K562 (cell line): ENCODE results near the gene TRMU. TPM values are rescaled to one million over a fixed set of nuclear protein-coding genes. Genes with fewer than 3 reads are reported as not detected.

ENCODE experiments used
- ATAC-seq: fragments of 200-7000 bp; cut with Tn5 transposase; 3 replicates; pipeline ENCODE4 v1.9.1; 2020; ENCODE audit warnings: moderate library complexity
- BruUV-seq: library from RNA; stranded (reverse); fragments of 400-500 nt; replicated peaks from 2 replicates; lab custom pipeline; 2021; lab: Mats Ljungman, UMichigan
- CTCF ChIA-PET: fragments of 300-600 bp; formaldehyde crosslinking; extraction: SDS; loops from one replicate; lab custom pipeline; 2021; ENCODE audit warnings: low intra/inter-chr PET ratio; lab: Yijun Ruan, JAX
- POLR2A ChIA-PET: fragments of 300-600, 350-650 bp; sonication (Branson Sonifier 250); formaldehyde crosslinking; extraction: SDS; loops from one replicate; lab custom pipeline; 2021; ENCODE audit warnings: antibody characterized with exemption, inconsistent platforms; lab: Yijun Ruan, JAX
- DNase-seq, 4 experiments: peaks; one replicate each; pipeline versions ENCODE4 v3.0.0 to v3.0.0-alpha.2; 2011 to 2018; ENCODE audit warnings: low spot score in 3 of 4, mixed read lengths in 3 of 4; ENCODE audit errors: extremely low read depth in 1 of 4
- FAIRE-seq: peaks from 2 replicates; lab custom pipeline; 2011; peaks lifted over from hg19 to GRCh38; lab: Jason Lieb, UNC
- H2AFZ ChIP-seq: 2 replicates; pipeline ENCODE4 v1.6.0; 2011; ENCODE audit warnings: low read depth, low read length, control low read depth, inconsistent platforms
- H3K27ac ChIP-seq: fragments of 200-600 bp; 3 replicates; pipeline ENCODE4 v1.8.0; 2011; ENCODE audit warnings: low read depth, mild to moderate bottlenecking, control low read depth, inconsistent platforms, low read length, moderate library complexity, mixed read lengths; ENCODE audit errors: extremely low read depth
- H3K27me3 ChIP-seq, 2 experiments: fragments of 300-600 bp in 1 of 2; 2 replicates in 1 of 2; 3 replicates in 1 of 2; pipeline versions ENCODE4 v1.6.0 to v1.8.0; 2011; ENCODE audit warnings: inconsistent platforms in 2 of 2, low read length in 2 of 2, mild to moderate bottlenecking in 1 of 2, mixed read lengths in 1 of 2, moderate library complexity in 1 of 2; ENCODE audit not compliant: control insufficient read depth in 2 of 2, insufficient read depth in 2 of 2
- H3K36me3 ChIP-seq: fragments of 300-600 bp; 3 replicates; pipeline ENCODE4 v1.8.0; 2011; ENCODE audit warnings: mild to moderate bottlenecking, low read length, inconsistent platforms; ENCODE audit not compliant: control insufficient read depth, insufficient read depth
- H3K4me1 ChIP-seq, 2 experiments: fragments of 200-600 bp in 1 of 2; replicated peaks in 1 of 2; 2 replicates in 1 of 2; 3 replicates in 1 of 2; pipeline versions ENCODE4 v1.5.1 to v1.8.0; 2011; ENCODE audit warnings: inconsistent platforms in 2 of 2, low read length in 2 of 2, mild to moderate bottlenecking in 1 of 2, mixed read lengths in 1 of 2, moderate library complexity in 1 of 2; ENCODE audit not compliant: control insufficient read depth in 2 of 2, insufficient read depth in 2 of 2
- H3K4me2 ChIP-seq: 2 replicates; pipeline ENCODE4 v1.6.1; 2011; ENCODE audit warnings: low read length, control low read depth, inconsistent platforms, mixed read lengths; ENCODE audit not compliant: insufficient read depth
- H3K4me3 ChIP-seq: fragments of 200-600 bp; sonication (generic), shearing (Covaris generic); 2 replicates; pipeline ENCODE4 v1.5.1; 2016; ENCODE audit warnings: control low read depth, inconsistent platforms
- H3K79me2 ChIP-seq: fragments of 200-600 bp; 3 replicates; pipeline ENCODE4 v1.8.0; 2011; ENCODE audit warnings: low read length, inconsistent platforms; ENCODE audit not compliant: control insufficient read depth, insufficient read depth
- H3K9ac ChIP-seq, 2 experiments: 2 replicates each; pipeline versions ENCODE4 v1.6.0 to v1.6.1; 2011; ENCODE audit warnings: low read depth in 2 of 2, low read length in 2 of 2, control low read depth in 1 of 2, inconsistent platforms in 1 of 2, mild to moderate bottlenecking in 1 of 2, mixed read lengths in 1 of 2; ENCODE audit not compliant: insufficient read depth in 1 of 2
- H3K9me1 ChIP-seq: one replicate; pipeline ENCODE4 v1.6.0; 2011; ENCODE audit warnings: inconsistent platforms, mild to moderate bottlenecking, low read length, moderate library complexity; ENCODE audit not compliant: control insufficient read depth, insufficient read depth
- H3K9me3 ChIP-seq: replicated peaks from 2 replicates; pipeline ENCODE4 v1.5.1; 2011; ENCODE audit warnings: low read depth, low read length, inconsistent platforms; ENCODE audit not compliant: control insufficient read depth, insufficient read depth
- H4K20me1 ChIP-seq: replicated peaks from 2 replicates; pipeline ENCODE4 v1.6.1; 2011; ENCODE audit warnings: low read length, inconsistent platforms, mixed read lengths; ENCODE audit not compliant: control insufficient read depth, insufficient read depth
- COPS2 ChIP-seq: fragments of 450-650 bp; conservative IDR thresholded peaks from 2 replicates; pipeline ENCODE4 v1.6.1; 2016; ENCODE audit warnings: mild to moderate bottlenecking, moderate library complexity
- EWSR1 ChIP-seq: fragments of 450-650 bp; IDR thresholded peaks from 2 replicates; pipeline ENCODE4 v1.6.1; 2018; ENCODE audit warnings: borderline replicate concordance, mild to moderate bottlenecking, low read depth, moderate library complexity; ENCODE audit not compliant: partially characterized antibody
- GTF2A2 ChIP-seq: IDR thresholded peaks from 2 replicates; pipeline ENCODE4 v1.6.1; 2016; ENCODE audit warnings: mild to moderate bottlenecking, missing genetic modification characterization, missing compliant biosample characterization
- SRSF7 ChIP-seq: fragments of 200-400 bp; formaldehyde crosslinking; optimal IDR thresholded peaks from 2 replicates; pipeline ENCODE3; 2017; ENCODE audit warnings: mild to moderate bottlenecking, low read depth, low read length
- TEAD2 ChIP-seq: fragments of 450-650 bp; IDR thresholded peaks from 2 replicates; pipeline ENCODE4 v1.6.1; 2016; ENCODE audit warnings: missing genetic modification characterization, control low read depth, missing compliant biosample characterization
- TOE1 ChIP-seq, 2 experiments: fragments of 450-650 bp in 1 of 2; sonication (generic) in 1 of 2; formaldehyde crosslinking in 1 of 2; IDR thresholded peaks; 2 replicates each; pipeline versions ENCODE4 v1.7.1 to v1.8.0; 2016 to 2022; ENCODE audit warnings: borderline replicate concordance in 2 of 2, mild to moderate bottlenecking in 2 of 2, antibody characterized with exemption in 1 of 2, inconsistent platforms in 1 of 2, low read depth in 1 of 2, missing genetic modification reagents in 1 of 2, moderate library complexity in 1 of 2
- ZBTB17 ChIP-seq: fragments of 450-650 bp; formaldehyde crosslinking; IDR thresholded peaks from 2 replicates; pipeline ENCODE4 v1.4.0; 2020; ENCODE audit warnings: mild to moderate bottlenecking
- ZBTB49 ChIP-seq: sonication (generic); formaldehyde crosslinking; IDR thresholded peaks from 2 replicates; pipeline ENCODE4 v1.8.0; 2022; ENCODE audit warnings: missing genetic modification reagents, mild to moderate bottlenecking, borderline replicate concordance
- ZKSCAN3 ChIP-seq: fragments of 250-450 bp; sonication (Bioruptor Pico); IDR thresholded peaks from 2 replicates; pipeline ENCODE4 v1.4.0; 2020
- ZNF407 ChIP-seq: fragments of 450-650 bp; IDR thresholded peaks from 2 replicates; pipeline ENCODE4 v1.6.1; 2016; ENCODE audit warnings: low read depth
- ZNF644 ChIP-seq: fragments of 200-800 bp; sonication (Bioruptor generic); IDR thresholded peaks from 2 replicates; pipeline ENCODE4 v1.6.1; 2016; ENCODE audit warnings: low read depth, missing genetic modification characterization, missing compliant biosample characterization
- WGBS: fragments of 100-300 bp; shearing (Covaris generic); methylation state at CpG from one replicate; pipeline ENCODE4 v1.1.6; 2016; ENCODE audit warnings: low coverage, mixed read lengths; ENCODE audit not compliant: insufficient coverage; ENCODE audit errors: missing lambda C conversion rate; 5-methylcytosine and 5-hydroxymethylcytosine counted together
- in situ Hi-C: fragments of 300-500 bp; cut with MboI; formaldehyde crosslinking; loops from 4 replicates; pipeline ENCODE4 v1.15.0; 2018; ENCODE audit warnings: inconsistent platforms, mixed read lengths
- intact Hi-C: fragments of 100-400 bp; cut with micrococcal nuclease; formaldehyde crosslinking; loops from 2 replicates; pipeline ENCODE4 v1.14.2; 2022
- polyA plus RNA-seq, 8 experiments: library from polyadenylated mRNA; depleted of rRNA in 4 of 8; stranded (reverse) in 5 of 8; unstranded in 3 of 8; fragments of >200 nt; fragmentation: Nextera tagmentation in 2 of 8; fragmentation: Illumina TruSeq in 1 of 8; extraction: Ambion mirVana in 2 of 8; extraction: Trizol in 1 of 8; gene quantifications; 2 replicates each; pipeline versions ENCODE4 v1.2.1 to v1.2.3, GENCODE V29; 2011 to 2014; ENCODE audit warnings: inconsistent platforms in 1 of 8, missing spikeins in 1 of 8
- total RNA-seq, 7 experiments: library from RNA; depleted of rRNA in 6 of 7; stranded (reverse); fragments of >200 nt in 6 of 7; fragmentation: Illumina TruSeq in 2 of 7; extraction: Trizol in 2 of 7; gene quantifications; 2 replicates each; pipeline versions ENCODE4 v1.2.1 to v1.2.3, GENCODE V29; 2011 to 2021; ENCODE audit warnings: low replicate concordance in 1 of 7

Gene TRMU
- total and polyA plus RNA-seq, 9 of the 15 experiments (the other 6 are each of a cell fraction or from before 2014, with no cell fraction given) = 2.3 to 49.9 (median 35.3) TPM

GRCh38 chr22:46320166-46320710 lies 15.3 kb upstream of the TRMU start:
- no peaks in the 10 kb centered on the region for H3K9me3 ChIP-seq
- no peak overlapping the region for H3K27ac ChIP-seq
- in situ Hi-C loops (loop anchor here (25.0 kb wide), 1 partner anchor 308 kb away; no protein-coding TSS in a partner anchor), intact Hi-C loops (no loop called here)
- WGBS = 78% methylated on average over 9 of the region's 14 CpGs
- no peak for DNase-seq
- no peaks in the 10 kb centered on the region for H3K79me2 ChIP-seq
- H2AFZ ChIP-seq = no peak overlapping the region
- no peak overlapping the region for H3K9ac ChIP-seq
- ChIA-PET POLR2A (interaction anchor here (0.6 to 1.6 kb wide), 5 partner anchors 12 to 31 kb away, joined by 3 to 4 read pairs (median 3); no protein-coding TSS in a partner anchor), CTCF (no interaction called here)
- BruUV-seq = no TSS peak
- H3K4me2 ChIP-seq = no peak overlapping the region
- no peak for ATAC-seq
- no peaks in the 10 kb centered on the region for H3K4me1 ChIP-seq
- H4K20me1 ChIP-seq = no peaks in the 10 kb centered on the region
- H3K4me3 ChIP-seq = no peak overlapping the region
- no peaks in the 10 kb centered on the region for H3K27me3 ChIP-seq
- H3K9me1 ChIP-seq = no peaks in the 10 kb centered on the region
- H3K36me3 ChIP-seq = peaks cover 58% of the 10 kb centered on the region; the same call in 2 of the 3 replicates
- FAIRE-seq = no peak
- no peak for TF ChIP-seq TEAD2 (tag)
- no peak for TF ChIP-seq ZBTB49
- no peak for TF ChIP-seq GTF2A2 (tag)
- no peak for TF ChIP-seq ZNF644
- TF ChIP-seq ZNF407 = no peak
- no peak for TF ChIP-seq ZBTB17 (CRISPR knock-in tag)
- no peak for TF ChIP-seq EWSR1
- no peak for TF ChIP-seq TOE1 (IDR thresholded peaks at IDR 0.05; ENCODE audit: borderline replicate concordance)
- no peak for TF ChIP-seq TOE1 (CRISPR knock-in tag; IDR thresholded peaks at IDR 0.05; ENCODE audit: borderline replicate concordance, low read depth)
- TF ChIP-seq COPS2 = no peak
- TF ChIP-seq ZKSCAN3 (CRISPR knock-in tag) = no peak
- TF ChIP-seq SRSF7 = no peak
